Measurements from ENCODE around the gene MET. TPM values are rescaled to one million over a fixed set of nuclear protein-coding genes. Genes with fewer than 3 reads are reported as not detected.

The MET gene
- total and polyA plus RNA-seq, 2 donors (not counting 1 experiment from before 2014, with no cell fraction given): 33.4 to 44.4 TPM

DNA sequence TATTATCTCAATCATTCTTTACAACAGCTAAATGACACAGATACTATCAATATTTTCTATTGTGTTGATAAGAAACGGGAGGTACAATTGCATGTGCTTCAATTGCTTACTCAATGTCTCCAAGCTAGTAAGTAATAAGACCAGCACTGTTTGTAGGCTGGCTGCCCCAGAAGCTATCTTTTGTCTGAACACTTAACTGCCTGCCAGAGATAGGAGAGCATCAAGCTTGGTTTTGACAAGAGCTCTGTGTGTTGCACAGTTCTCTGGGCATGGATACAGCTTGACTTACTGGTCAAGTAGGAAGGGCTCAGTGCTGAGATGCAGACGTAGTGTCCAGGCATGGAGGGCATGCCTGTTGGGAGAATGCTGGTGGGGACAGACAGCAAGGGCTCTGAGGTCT lies 164.1 kb downstream of the MET start:
- no peak for DNase-seq (ENCODE audit: low read depth in 2 of 2)
- H3K4me1 ChIP-seq (ENCODE audit: control insufficient read depth, extremely low read depth, insufficient read depth, low read length): no peaks in the 10 kb centered on the region
- H3K27ac ChIP-seq (ENCODE audit: insufficient read depth, low read length): no peak overlapping the region
- no peaks in the 10 kb centered on the region for H3K27me3 ChIP-seq (ENCODE audit: control insufficient read depth, insufficient read depth, low read length)
- H3K36me3 ChIP-seq (ENCODE audit: control insufficient read depth, insufficient read depth, low read length): no peaks in the 10 kb centered on the region
- H3K9me3 ChIP-seq (ENCODE audit: control insufficient read depth, insufficient read depth, low read depth, low read length): no peaks in the 10 kb centered on the region
- no peaks in the 10 kb centered on the region for H3K79me2 ChIP-seq (ENCODE audit: control insufficient read depth, insufficient read depth, low read length)
- H3K4me3 ChIP-seq (replicated peaks in 1 of 4; ENCODE audit: control extremely low read depth in 1 of 4, insufficient read depth in 1 of 4, low read depth in 3 of 4, low read length in 4 of 4): no peak overlapping the region
- H2AFZ ChIP-seq (ENCODE audit: low read length): no peak overlapping the region
- TF ChIP-seq EZH2 (IDR thresholded peaks at IDR 0.05; ENCODE audit: low read length, missing control alignments): no peak
- TF ChIP-seq, protein P1, sequence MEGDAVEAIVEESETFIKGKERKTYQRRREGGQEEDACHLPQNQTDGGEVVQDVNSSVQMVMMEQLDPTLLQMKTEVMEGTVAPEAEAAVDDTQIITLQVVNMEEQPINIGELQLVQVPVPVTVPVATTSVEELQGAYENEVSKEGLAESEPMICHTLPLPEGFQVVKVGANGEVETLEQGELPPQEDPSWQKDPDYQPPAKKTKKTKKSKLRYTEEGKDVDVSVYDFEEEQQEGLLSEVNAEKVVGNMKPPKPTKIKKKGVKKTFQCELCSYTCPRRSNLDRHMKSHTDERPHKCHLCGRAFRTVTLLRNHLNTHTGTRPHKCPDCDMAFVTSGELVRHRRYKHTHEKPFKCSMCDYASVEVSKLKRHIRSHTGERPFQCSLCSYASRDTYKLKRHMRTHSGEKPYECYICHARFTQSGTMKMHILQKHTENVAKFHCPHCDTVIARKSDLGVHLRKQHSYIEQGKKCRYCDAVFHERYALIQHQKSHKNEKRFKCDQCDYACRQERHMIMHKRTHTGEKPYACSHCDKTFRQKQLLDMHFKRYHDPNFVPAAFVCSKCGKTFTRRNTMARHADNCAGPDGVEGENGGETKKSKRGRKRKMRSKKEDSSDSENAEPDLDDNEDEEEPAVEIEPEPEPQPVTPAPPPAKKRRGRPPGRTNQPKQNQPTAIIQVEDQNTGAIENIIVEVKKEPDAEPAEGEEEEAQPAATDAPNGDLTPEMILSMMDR (conservative IDR thresholded peaks at IDR 0.05 in 1 of 2, IDR thresholded peaks at IDR 0.05 in 1 of 2; ENCODE audit: low read depth in 1 of 2, low read length in 2 of 2): no peak
- no peak overlapping the region for H3K4me2 ChIP-seq (ENCODE audit: extremely low read depth, insufficient read depth, low read length)
- no peak overlapping the region for H3K9ac ChIP-seq (ENCODE audit: insufficient read depth, low read length)
- no peaks in the 10 kb centered on the region for H4K20me1 ChIP-seq (ENCODE audit: control insufficient read depth, extremely low read depth, insufficient read depth, low read length)

DNA sequence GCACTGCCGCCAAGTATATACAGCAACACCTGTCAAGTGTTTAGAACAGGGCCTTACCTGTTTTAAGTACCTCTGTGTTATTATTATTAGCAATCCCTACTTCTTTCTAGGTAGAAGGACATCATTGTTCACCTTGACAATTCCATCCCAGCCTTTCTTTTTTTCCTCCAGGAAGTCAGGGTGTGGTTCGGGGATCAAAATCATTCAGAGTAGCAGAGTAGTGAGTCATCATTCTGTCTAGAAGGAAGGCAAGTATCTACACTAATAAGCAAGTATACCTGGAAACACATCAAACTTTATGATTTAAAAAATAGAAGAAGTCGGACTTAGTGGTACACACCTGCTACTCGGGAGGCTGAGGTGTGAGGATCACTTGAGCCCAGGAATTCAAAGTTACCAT lies 164.9 kb downstream of the MET start:
- Histone ChIP-seq H3K9me3 (ENCODE audit: control insufficient read depth, insufficient read depth, low read depth, low read length) (no peaks in the 10 kb centered on the region), H3K79me2 (ENCODE audit: control insufficient read depth, insufficient read depth, low read length) (no peaks in the 10 kb centered on the region), H2AFZ (ENCODE audit: low read length) (no peak overlapping the region), H3K4me2 (ENCODE audit: extremely low read depth, insufficient read depth, low read length) (no peak overlapping the region), H3K4me3 (replicated peaks in 1 of 4; ENCODE audit: control extremely low read depth in 1 of 4, insufficient read depth in 1 of 4, low read depth in 3 of 4, low read length in 4 of 4) (no peak overlapping the region), H3K36me3 (ENCODE audit: control insufficient read depth, insufficient read depth, low read length) (no peaks in the 10 kb centered on the region), H3K27ac (ENCODE audit: insufficient read depth, low read length) (no peak overlapping the region), H4K20me1 (ENCODE audit: control insufficient read depth, extremely low read depth, insufficient read depth, low read length) (no peaks in the 10 kb centered on the region), H3K9ac (ENCODE audit: insufficient read depth, low read length) (no peak overlapping the region), H3K4me1 (ENCODE audit: control insufficient read depth, extremely low read depth, insufficient read depth, low read length) (no peaks in the 10 kb centered on the region), H3K27me3 (ENCODE audit: control insufficient read depth, insufficient read depth, low read length) (no peaks in the 10 kb centered on the region)
- no peak for TF ChIP-seq EZH2 (IDR thresholded peaks at IDR 0.05; ENCODE audit: low read length, missing control alignments)
- TF ChIP-seq, protein P1 (conservative IDR thresholded peaks at IDR 0.05 in 1 of 2, IDR thresholded peaks at IDR 0.05 in 1 of 2; ENCODE audit: low read depth in 1 of 2, low read length in 2 of 2): no peak
- DNase-seq (ENCODE audit: low read depth in 2 of 2): peak in 1 of 2 donors; percentile 16

DNA sequence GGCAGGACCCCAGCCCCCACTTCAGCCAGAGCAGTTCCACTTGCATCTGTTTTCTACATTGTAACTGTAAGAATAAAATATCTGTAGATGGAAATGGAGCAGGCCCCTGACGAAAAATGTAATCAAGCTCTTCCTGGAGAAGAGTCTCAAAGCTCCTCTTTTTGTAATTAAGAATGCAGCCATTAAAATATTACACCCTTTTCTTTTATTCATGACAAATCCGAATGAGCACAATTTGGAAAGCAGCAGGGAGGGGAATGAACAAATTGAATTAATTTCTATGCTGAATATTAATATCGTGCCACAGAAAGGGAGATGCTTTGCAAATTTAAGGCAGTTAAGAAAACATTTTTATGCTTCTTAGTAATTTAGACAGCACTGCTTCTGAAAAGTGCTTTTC lies 165.6 kb downstream of the MET start:
- DNase-seq (ENCODE audit: low read depth in 2 of 2): no peak
- Histone ChIP-seq H3K27ac (ENCODE audit: insufficient read depth, low read length) (no peak overlapping the region), H3K9me3 (ENCODE audit: control insufficient read depth, insufficient read depth, low read depth, low read length) (no peaks in the 10 kb centered on the region), H3K4me3 (replicated peaks in 1 of 4; ENCODE audit: control extremely low read depth in 1 of 4, insufficient read depth in 1 of 4, low read depth in 3 of 4, low read length in 4 of 4) (no peak overlapping the region), H3K79me2 (ENCODE audit: control insufficient read depth, insufficient read depth, low read length) (no peaks in the 10 kb centered on the region), H3K27me3 (ENCODE audit: control insufficient read depth, insufficient read depth, low read length) (peaks cover 3% of the 10 kb centered on the region), H3K36me3 (ENCODE audit: control insufficient read depth, insufficient read depth, low read length) (no peaks in the 10 kb centered on the region), H3K9ac (ENCODE audit: insufficient read depth, low read length) (no peak overlapping the region), H3K4me1 (ENCODE audit: control insufficient read depth, extremely low read depth, insufficient read depth, low read length) (no peaks in the 10 kb centered on the region), H4K20me1 (ENCODE audit: control insufficient read depth, extremely low read depth, insufficient read depth, low read length) (no peaks in the 10 kb centered on the region), H2AFZ (ENCODE audit: low read length) (no peak overlapping the region), H3K4me2 (ENCODE audit: extremely low read depth, insufficient read depth, low read length) (no peak overlapping the region)
- no peak for TF ChIP-seq EZH2 (IDR thresholded peaks at IDR 0.05; ENCODE audit: low read length, missing control alignments)
- TF ChIP-seq, protein P1 (conservative IDR thresholded peaks at IDR 0.05 in 1 of 2, IDR thresholded peaks at IDR 0.05 in 1 of 2; ENCODE audit: low read depth in 1 of 2, low read length in 2 of 2): no peak

Measured in fibroblast of lung (primary cell).